HG02588 (cell line): Measurements from ENCODE around the gene GRK6.

Experiments used
- ATAC-seq: cut with Tn5 transposase; IDR thresholded peaks from one replicate; pipeline ENCODE4 v1.9.1; 2021; ENCODE audit warnings: mild to moderate bottlenecking, moderate library complexity; ENCODE audit not compliant: unreplicated experiment

Gene GRK6

GRCh38 chr5:177426566-177427210 lies at the start of gene GRK6:
GRK6 (plus strand) TSS chr5:177426676; CDS start chr5:177426846, 170 bp downstream.
- ATAC-seq: peak; percentile 56

GRCh38 chr5:177377851-177378776 lies 48.4 kb upstream of the GRK6 start:
- no peak for ATAC-seq

- ATAC-seq: peak; percentile 61
Observed at GRCh38 chr5:177378884-177379883, 47.3 kb upstream of the GRK6 start.

GRCh38 chr5:177380805-177381126 lies 45.7 kb upstream of the GRK6 start:
- ATAC-seq: no peak

- ATAC-seq: no peak
Observed at GRCh38 chr5:177382423-177383029, 44.0 kb upstream of the GRK6 start.

- ATAC-seq: no peak
Observed at GRCh38 chr5:177383181-177383580, 43.3 kb upstream of the GRK6 start.

- no peak for ATAC-seq
Observed at GRCh38 chr5:177384134-177384533, 42.3 kb upstream of the GRK6 start, which contains the start of gene SLC34A1. SLC34A1 (plus strand) TSS chr5:177384434; CDS start chr5:177385742, 1,308 bp downstream.

GRCh38 chr5:177385720-177386119 lies 40.8 kb upstream of the GRK6 start:
- ATAC-seq: no peak

- ATAC-seq: no peak
Observed at GRCh38 chr5:177386542-177386941, 39.9 kb upstream of the GRK6 start.

GRCh38 chr5:177387405-177387804 lies 39.1 kb upstream of the GRK6 start:
- ATAC-seq: no peak

GRCh38 chr5:177388521-177389052 lies 37.9 kb upstream of the GRK6 start:
- ATAC-seq: no peak

GRCh38 chr5:177389241-177390169 lies 37.0 kb upstream of the GRK6 start:
- ATAC-seq: peak; percentile 43

GRCh38 chr5:177390363-177391300 lies 35.8 kb upstream of the GRK6 start:
- ATAC-seq: peak; percentile 59

GRCh38 chr5:177392765-177393164 lies 33.7 kb upstream of the GRK6 start:
- no peak for ATAC-seq

GRCh38 chr5:177393206-177393765 lies 33.2 kb upstream of the GRK6 start:
- ATAC-seq: no peak

- no peak for ATAC-seq
Observed at GRCh38 chr5:177393990-177394389, 32.5 kb upstream of the GRK6 start.

- no peak for ATAC-seq
Observed at GRCh38 chr5:177396078-177396477, 30.4 kb upstream of the GRK6 start.

- ATAC-seq: no peak
Observed at GRCh38 chr5:177396807-177397206, 29.7 kb upstream of the GRK6 start.
